HG03135 (cell line): Measurements from ENCODE around the gene GTF2F2.
A peak's percentile ranks its signal among the peaks of the same experiment; 100 is the strongest.
"Not testable (repeated sequence)": the region's sequence is repeated elsewhere in the genome, so short reads cannot be mapped to it uniquely, and the experiment has no call there.

Experiments used
- ATAC-seq: cut with Tn5 transposase; IDR thresholded peaks from one replicate; pipeline ENCODE4 v1.9.1; 2021; ENCODE audit warnings: mild to moderate bottlenecking, moderate library complexity; ENCODE audit not compliant: unreplicated experiment

Gene GTF2F2

GRCh38 chr13:45178349-45179162 lies 58.2 kb downstream of the GTF2F2 start:
- ATAC-seq, result no peak

- no peak for ATAC-seq
These were observed 59.1 kb downstream of the GTF2F2 start for GRCh38 chr13:45179428-45179827.

GRCh38 chr13:45180303-45180702 lies 60.0 kb downstream of the GTF2F2 start:
- ATAC-seq, result no peak

GRCh38 chr13:45180713-45181601 lies 60.6 kb downstream of the GTF2F2 start:
- ATAC-seq, result no peak

- ATAC-seq, result no peak
These were observed 64.4 kb downstream of the GTF2F2 start for GRCh38 chr13:45184693-45185092.

- ATAC-seq, result no peak
These were observed 65.0 kb downstream of the GTF2F2 start for GRCh38 chr13:45185286-45185685.

- not testable (repeated sequence) for ATAC-seq
These were observed 68.8 kb downstream of the GTF2F2 start for GRCh38 chr13:45189077-45189476.

- not testable (repeated sequence) for ATAC-seq
These were observed 69.2 kb downstream of the GTF2F2 start for GRCh38 chr13:45189511-45189910.

- ATAC-seq, result no peak
These were observed 71.6 kb downstream of the GTF2F2 start for GRCh38 chr13:45191874-45192273.

- ATAC-seq, result no peak
These were observed 74.0 kb downstream of the GTF2F2 start for GRCh38 chr13:45194081-45194939.

- no peak for ATAC-seq
These were observed 75.1 kb downstream of the GTF2F2 start for GRCh38 chr13:45195421-45195820.

GRCh38 chr13:45196096-45196495 lies 75.8 kb downstream of the GTF2F2 start:
- no peak for ATAC-seq

- ATAC-seq, result no peak
These were observed 76.3 kb downstream of the GTF2F2 start for GRCh38 chr13:45196622-45197021.

- no peak for ATAC-seq
These were observed 77.7 kb downstream of the GTF2F2 start for GRCh38 chr13:45198041-45198440.

- no peak for ATAC-seq
These were observed 78.6 kb downstream of the GTF2F2 start for GRCh38 chr13:45198924-45199323.

GRCh38 chr13:45199711-45200110 lies 79.4 kb downstream of the GTF2F2 start:
- ATAC-seq, result no peak

GRCh38 chr13:45200701-45201232 lies 80.5 kb downstream of the GTF2F2 start, which contains the start of gene KCTD4:
Gene KCTD4, minus strand, starts transcription at chr13:45201045. Its CDS starts 6,478 bp downstream, at chr13:45194567.
- no peak for ATAC-seq

GRCh38 chr13:45205124-45205523 lies 84.8 kb downstream of the GTF2F2 start:
- ATAC-seq, result no peak

- ATAC-seq, result peak; percentile 55
These were observed 86.0 kb downstream of the GTF2F2 start for GRCh38 chr13:45206340-45206739.

GRCh38 chr13:45207319-45207718 lies 87.0 kb downstream of the GTF2F2 start:
- ATAC-seq, result no peak

GRCh38 chr13:45208132-45208531 lies 87.8 kb downstream of the GTF2F2 start:
- ATAC-seq, result no peak
